Parathyroid adenoma (tissue), 2 donors: Measurements from ENCODE around the gene ACTR3C.
"Not testable (repeated sequence)": the region's sequence is repeated elsewhere in the genome, so short reads cannot be mapped to it uniquely, and the experiment has no call there.

ENCODE experiments used
- H2AFZ ChIP-seq: fragments of 300-600 bp; sonication (generic); one replicate; pipeline ENCODE4 v1.7.0; 2017; ENCODE audit warnings: antibody characterized with exemption, mild to moderate bottlenecking
- H3K27ac ChIP-seq: fragments of 300-600 bp; sonication (generic); one replicate; pipeline ENCODE4 v1.7.0; 2017
- H3K27me3 ChIP-seq: fragments of 300-600 bp; sonication (generic); one replicate; pipeline ENCODE4 v1.7.0; 2017; ENCODE audit warnings: low read length; ENCODE audit not compliant: control insufficient read depth, insufficient read depth
- H3K36me3 ChIP-seq: fragments of 300-600 bp; sonication (generic); one replicate; pipeline ENCODE4 v1.7.0; 2017; ENCODE audit warnings: low read length; ENCODE audit not compliant: control insufficient read depth, insufficient read depth
- H3K4me1 ChIP-seq: fragments of 300-600 bp; sonication (generic); one replicate; pipeline ENCODE4 v1.7.0; 2017; ENCODE audit warnings: control low read depth
- H3K4me2 ChIP-seq: fragments of 300-600 bp; sonication (generic); one replicate; pipeline ENCODE4 v1.7.0; 2017; ENCODE audit warnings: low read length
- H3K4me3 ChIP-seq: fragments of 300-600 bp; sonication (generic); one replicate; pipeline ENCODE4 v1.7.0; 2017; ENCODE audit warnings: low read depth, low read length
- H3K79me2 ChIP-seq: fragments of 300-600 bp; sonication (generic); one replicate; pipeline ENCODE4 v1.7.0; 2017; ENCODE audit warnings: control low read depth
- H3K9ac ChIP-seq: fragments of 300-600 bp; sonication (generic); one replicate; pipeline ENCODE4 v1.7.0; 2017; ENCODE audit warnings: mild to moderate bottlenecking
- H3K9me3 ChIP-seq: fragments of 300-600 bp; sonication (generic); one replicate; pipeline ENCODE4 v1.7.0; 2017; ENCODE audit warnings: low read length; ENCODE audit not compliant: control insufficient read depth
- CTCF ChIP-seq: fragments of 300-600 bp; sonication (generic); IDR thresholded peaks from one replicate; pipeline ENCODE4 v1.7.0; 2017; ENCODE audit warnings: antibody characterized with exemption, mild to moderate bottlenecking
- donor health status: primary hyperparathyroidism.

Gene ACTR3C

GRCh38 chr7:150222083-150222972 lies 101.0 kb downstream of the ACTR3C start:
- H3K9ac ChIP-seq, H3K4me1 ChIP-seq, H3K79me2 ChIP-seq, H3K27me3 ChIP-seq, H3K27ac ChIP-seq, H2AFZ ChIP-seq, H3K36me3 ChIP-seq, H3K9me3 ChIP-seq, H3K4me2 ChIP-seq, H3K4me3 ChIP-seq: not testable (repeated sequence)
- TF ChIP-seq CTCF, result peak; percentile 10

- not testable (repeated sequence) for H3K27me3 ChIP-seq, H3K36me3 ChIP-seq, H3K79me2 ChIP-seq, H2AFZ ChIP-seq, H3K9ac ChIP-seq, H3K4me3 ChIP-seq, H3K4me1 ChIP-seq, H3K9me3 ChIP-seq
- Histone ChIP-seq H3K27ac (peak overlapping the region; percentile 34), H3K4me2 (peak overlapping the region; percentile 38)
- TF ChIP-seq CTCF, result peak; percentile 7
These were observed 102.6 kb downstream of the ACTR3C start for GRCh38 chr7:150220673-150221181.

- not testable (repeated sequence) for H3K27me3 ChIP-seq, H2AFZ ChIP-seq, H3K9me3 ChIP-seq, H3K4me2 ChIP-seq, H3K79me2 ChIP-seq, H3K36me3 ChIP-seq, H3K4me1 ChIP-seq, H3K4me3 ChIP-seq, H3K9ac ChIP-seq
- peak overlapping the region; percentile 45 for H3K27ac ChIP-seq
These were observed 103.2 kb downstream of the ACTR3C start for GRCh38 chr7:150219941-150220658.

GRCh38 chr7:150206848-150207247 lies 116.5 kb downstream of the ACTR3C start:
- H3K27me3 ChIP-seq, H3K9me3 ChIP-seq, H3K4me3 ChIP-seq, H2AFZ ChIP-seq, H3K4me2 ChIP-seq, H3K9ac ChIP-seq, H3K36me3 ChIP-seq, H3K4me1 ChIP-seq, H3K27ac ChIP-seq: not testable (repeated sequence)
- peaks cover 23% of the 10 kb centered on the region for H3K79me2 ChIP-seq

GRCh38 chr7:150205866-150206265 lies 117.5 kb downstream of the ACTR3C start:
- H2AFZ ChIP-seq, H3K27me3 ChIP-seq, H3K9ac ChIP-seq, H3K4me1 ChIP-seq, H3K4me2 ChIP-seq, H3K27ac ChIP-seq, H3K36me3 ChIP-seq, H3K4me3 ChIP-seq, H3K9me3 ChIP-seq: not testable (repeated sequence)
- H3K79me2 ChIP-seq, result peaks cover 16% of the 10 kb centered on the region

- H3K9ac ChIP-seq, H3K27ac ChIP-seq, H2AFZ ChIP-seq, H3K27me3 ChIP-seq, H3K36me3 ChIP-seq, H3K9me3 ChIP-seq, H3K4me2 ChIP-seq, H3K4me3 ChIP-seq, H3K4me1 ChIP-seq: not testable (repeated sequence)
- H3K79me2 ChIP-seq, result peaks cover 16% of the 10 kb centered on the region
These were observed 118.8 kb downstream of the ACTR3C start for GRCh38 chr7:150204577-150204976.

- H3K4me2 ChIP-seq, H3K9me3 ChIP-seq, H3K27me3 ChIP-seq, H3K4me1 ChIP-seq, H3K27ac ChIP-seq, H3K9ac ChIP-seq, H3K36me3 ChIP-seq, H3K4me3 ChIP-seq, H2AFZ ChIP-seq: not testable (repeated sequence)
- peaks cover 13% of the 10 kb centered on the region for H3K79me2 ChIP-seq
These were observed 120.5 kb downstream of the ACTR3C start for GRCh38 chr7:150202894-150203293.
